ENCODE measurements around the gene UBE2D2.
"Not testable (repeated sequence)": the region's sequence is repeated elsewhere in the genome, so short reads cannot be mapped to it uniquely, and the experiment has no call there.

Gene UBE2D2

GRCh38 chr5:139560752-139561654 lies at the start of gene UBE2D2:
Gene UBE2D2 (plus strand): TSS chr5:139561339. CDS start chr5:139561792, 453 bp downstream.
- DNase-seq = peak; percentile 97 to 98

GRCh38 chr5:139512786-139513390 lies 48.3 kb upstream of the UBE2D2 start:
- no peak for DNase-seq

GRCh38 chr5:139513434-139513833 lies 47.7 kb upstream of the UBE2D2 start:
- DNase-seq = peak; percentile 82 to 83

- DNase-seq = no peak
Observed at GRCh38 chr5:139513852-139514485, 47.2 kb upstream of the UBE2D2 start.

GRCh38 chr5:139514486-139514856 lies 46.7 kb upstream of the UBE2D2 start:
- no peak for DNase-seq

- peak; percentile 89 to 92 for DNase-seq
Observed at GRCh38 chr5:139517683-139518564, 43.2 kb upstream of the UBE2D2 start.

- DNase-seq = no peak
Observed at GRCh38 chr5:139523635-139524445, 37.3 kb upstream of the UBE2D2 start.

GRCh38 chr5:139524446-139524845 lies 36.7 kb upstream of the UBE2D2 start:
- no peak for DNase-seq

GRCh38 chr5:139524940-139525585 lies 36.1 kb upstream of the UBE2D2 start:
- DNase-seq = no peak

GRCh38 chr5:139525586-139526308 lies 35.4 kb upstream of the UBE2D2 start:
- not testable (repeated sequence) for DNase-seq

GRCh38 chr5:139526309-139527089 lies 34.6 kb upstream of the UBE2D2 start:
- DNase-seq = not testable (repeated sequence)

GRCh38 chr5:139527090-139527470 lies 34.1 kb upstream of the UBE2D2 start:
- not testable (repeated sequence) for DNase-seq

GRCh38 chr5:139527896-139528467 lies 33.2 kb upstream of the UBE2D2 start:
- not testable (repeated sequence) for DNase-seq

- DNase-seq = not testable (repeated sequence)
Observed at GRCh38 chr5:139528695-139529094, 32.4 kb upstream of the UBE2D2 start.

- not testable (repeated sequence) for DNase-seq
Observed at GRCh38 chr5:139530079-139530478, 31.1 kb upstream of the UBE2D2 start.

- no peak for DNase-seq
Observed at GRCh38 chr5:139531772-139532169, 29.4 kb upstream of the UBE2D2 start.

GRCh38 chr5:139543423-139543991 lies 17.6 kb upstream of the UBE2D2 start:
- DNase-seq = peak; percentile 54 to 69

- not testable (repeated sequence) for DNase-seq
Observed at GRCh38 chr5:139546593-139546992, 14.5 kb upstream of the UBE2D2 start.
